ENCODE measurements around the gene SULT2B1. TPM values are rescaled to one million over a fixed set of nuclear protein-coding genes. Genes with fewer than 3 reads are reported as not detected.

Gene SULT2B1
- total and polyA plus RNA-seq, 7 donors: 0.06 to 0.23 TPM; not detected in 5

DNA sequence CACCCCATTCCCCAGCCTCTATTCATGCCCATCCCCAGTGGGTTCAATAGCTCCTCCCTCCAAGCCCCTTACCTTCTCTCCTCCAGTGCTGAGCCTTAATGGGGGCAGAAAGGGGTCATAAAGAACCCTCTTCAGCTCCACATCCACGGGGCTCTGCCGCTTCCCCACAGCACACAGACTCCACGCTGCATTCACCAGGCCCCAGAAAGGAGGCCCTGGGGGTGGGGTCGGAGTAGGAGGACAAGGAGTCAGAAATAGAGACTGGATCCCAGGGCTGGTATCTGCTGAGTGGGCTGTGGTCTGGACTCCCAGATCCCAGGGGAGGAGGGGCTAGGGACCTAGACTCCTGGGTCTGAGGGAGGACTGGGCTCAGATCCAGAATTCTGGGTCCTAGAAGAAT lies 92.4 kb downstream of the SULT2B1 start:
- no peaks in the 10 kb centered on the region for H3K9me3 ChIP-seq
- intact Hi-C loops (cut with DNase I): no loop called here
- no peaks in the 10 kb centered on the region for H3K27me3 ChIP-seq (ENCODE audit: insufficient read depth in 3 of 3, low read length in 2 of 3)
- no peaks in the 10 kb centered on the region for H3K36me3 ChIP-seq (ENCODE audit: insufficient read depth in 1 of 2, low read depth in 1 of 2)
- H3K4me1 ChIP-seq: peaks cover 18% of the 10 kb centered on the region
- ATAC-seq (no peak), DNase-seq (no peak)
- TF ChIP-seq, protein P1, sequence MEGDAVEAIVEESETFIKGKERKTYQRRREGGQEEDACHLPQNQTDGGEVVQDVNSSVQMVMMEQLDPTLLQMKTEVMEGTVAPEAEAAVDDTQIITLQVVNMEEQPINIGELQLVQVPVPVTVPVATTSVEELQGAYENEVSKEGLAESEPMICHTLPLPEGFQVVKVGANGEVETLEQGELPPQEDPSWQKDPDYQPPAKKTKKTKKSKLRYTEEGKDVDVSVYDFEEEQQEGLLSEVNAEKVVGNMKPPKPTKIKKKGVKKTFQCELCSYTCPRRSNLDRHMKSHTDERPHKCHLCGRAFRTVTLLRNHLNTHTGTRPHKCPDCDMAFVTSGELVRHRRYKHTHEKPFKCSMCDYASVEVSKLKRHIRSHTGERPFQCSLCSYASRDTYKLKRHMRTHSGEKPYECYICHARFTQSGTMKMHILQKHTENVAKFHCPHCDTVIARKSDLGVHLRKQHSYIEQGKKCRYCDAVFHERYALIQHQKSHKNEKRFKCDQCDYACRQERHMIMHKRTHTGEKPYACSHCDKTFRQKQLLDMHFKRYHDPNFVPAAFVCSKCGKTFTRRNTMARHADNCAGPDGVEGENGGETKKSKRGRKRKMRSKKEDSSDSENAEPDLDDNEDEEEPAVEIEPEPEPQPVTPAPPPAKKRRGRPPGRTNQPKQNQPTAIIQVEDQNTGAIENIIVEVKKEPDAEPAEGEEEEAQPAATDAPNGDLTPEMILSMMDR (IDR thresholded peaks at IDR 0.05): no peak
- WGBS, 3 donors: 73 to 83% (median 76%) methylated on average over 4 of the region's 4 CpGs
- H3K27ac ChIP-seq: no peak overlapping the region
- peak overlapping the region; percentile 71 for H3K4me3 ChIP-seq

DNA sequence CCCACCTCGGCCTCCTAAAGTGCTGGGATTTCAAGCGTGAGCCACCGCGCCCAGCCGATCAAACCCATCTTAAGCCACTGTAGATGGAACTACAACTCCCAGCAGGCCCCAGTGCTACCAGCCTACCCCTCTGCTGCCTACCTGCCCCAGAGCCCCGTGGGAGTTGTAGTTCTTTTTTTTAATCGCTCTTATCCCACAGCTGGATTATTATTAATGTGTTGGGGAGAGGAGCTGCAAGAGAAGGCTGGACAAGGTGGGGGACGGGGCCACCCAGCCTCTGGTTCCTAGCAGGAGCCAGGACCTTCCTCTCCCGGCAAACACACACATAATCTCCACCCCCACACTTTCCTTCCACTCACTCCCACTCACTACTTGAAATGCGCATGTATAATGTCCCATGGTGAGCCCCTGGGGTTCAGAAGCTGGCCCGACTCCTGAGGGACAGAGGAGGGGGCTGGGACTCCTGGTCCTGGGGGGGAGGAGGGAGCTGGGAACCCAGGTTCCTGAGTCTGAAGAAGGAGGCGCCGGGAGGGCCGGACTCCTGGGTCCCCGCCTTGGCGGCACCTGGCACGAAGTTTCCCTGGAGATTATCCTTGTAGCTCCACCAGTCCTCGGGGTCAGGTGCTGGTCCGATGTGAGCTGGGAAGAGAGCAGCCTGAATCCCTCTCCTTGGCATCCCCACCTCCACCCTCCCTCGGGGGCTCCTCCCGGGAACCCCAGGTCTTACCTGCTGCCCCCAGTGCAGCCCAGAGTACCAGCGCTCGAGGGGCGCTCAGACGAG lies 93.1 kb downstream of the SULT2B1 start:
- peak; percentile 73 to 85 (median 82) for ATAC-seq
- H3K27me3 ChIP-seq (ENCODE audit: insufficient read depth in 3 of 3, low read length in 2 of 3): no peaks in the 10 kb centered on the region
- peak overlapping the region; percentile 71 for H3K4me3 ChIP-seq
- WGBS, 3 donors: 4 to 7% (median 5%) methylated on average over 22 to 25 of the region's 25 CpGs
- H3K27ac ChIP-seq: peak overlapping the region; percentile 67
- no peaks in the 10 kb centered on the region for H3K9me3 ChIP-seq
- TF ChIP-seq, protein P1 (IDR thresholded peaks at IDR 0.05): no peak
- intact Hi-C loops (cut with DNase I): loop anchor here (5.0 kb wide), 3 partner anchors 97 to 197 kb away; partner anchors contain the start of genes HSD17B14 (in 1 of the 2) and RASIP1 (in 1 of the 2)
- H3K4me1 ChIP-seq: peaks cover 18% of the 10 kb centered on the region
- DNase-seq: peak; percentile 73 to 86
- H3K36me3 ChIP-seq (ENCODE audit: insufficient read depth in 1 of 2, low read depth in 1 of 2): no peaks in the 10 kb centered on the region

DNA sequence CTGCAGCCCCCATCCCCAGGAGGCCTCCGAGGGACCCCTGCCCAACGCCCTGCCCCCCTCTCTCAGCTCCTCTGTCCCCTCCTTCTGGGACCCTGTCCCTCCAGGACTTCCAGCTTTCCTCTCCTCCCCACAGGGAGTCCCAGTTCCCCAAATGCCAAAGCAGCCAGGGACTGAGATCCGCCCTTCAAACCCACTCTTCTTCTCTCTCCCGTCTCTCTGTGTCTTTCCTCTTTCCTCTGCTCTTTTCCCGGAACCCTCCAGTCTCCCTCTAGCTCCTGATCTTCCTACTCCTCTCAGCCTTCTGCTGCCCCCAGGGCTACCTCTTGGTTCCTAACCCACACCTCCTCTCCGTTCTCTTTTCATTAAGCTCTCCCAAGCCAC lies 93.6 kb downstream of the SULT2B1 start:
- intact Hi-C loops (cut with DNase I): loop anchor here (5.0 kb wide), 3 partner anchors 97 to 197 kb away; partner anchors contain the start of genes HSD17B14 (in 1 of the 2) and RASIP1 (in 1 of the 2)
- Histone ChIP-seq H3K4me3 (peak overlapping the region; percentile 71), H3K27ac (peak overlapping the region; percentile 67), H3K4me1 (peaks cover 18% of the 10 kb centered on the region), H3K27me3 (ENCODE audit: insufficient read depth in 3 of 3, low read length in 2 of 3) (no peaks in the 10 kb centered on the region), H3K9me3 (no peaks in the 10 kb centered on the region), H3K36me3 (ENCODE audit: insufficient read depth in 1 of 2, low read depth in 1 of 2) (no peaks in the 10 kb centered on the region)
- WGBS, 3 donors: 0 to 3% (median 0%) methylated on average over 5 to 6 of the region's 6 CpGs
- no peak for DNase-seq
- ATAC-seq: peak; percentile 2 to 18 (median 4)
- TF ChIP-seq, protein P1 (IDR thresholded peaks at IDR 0.05): no peak

DNA sequence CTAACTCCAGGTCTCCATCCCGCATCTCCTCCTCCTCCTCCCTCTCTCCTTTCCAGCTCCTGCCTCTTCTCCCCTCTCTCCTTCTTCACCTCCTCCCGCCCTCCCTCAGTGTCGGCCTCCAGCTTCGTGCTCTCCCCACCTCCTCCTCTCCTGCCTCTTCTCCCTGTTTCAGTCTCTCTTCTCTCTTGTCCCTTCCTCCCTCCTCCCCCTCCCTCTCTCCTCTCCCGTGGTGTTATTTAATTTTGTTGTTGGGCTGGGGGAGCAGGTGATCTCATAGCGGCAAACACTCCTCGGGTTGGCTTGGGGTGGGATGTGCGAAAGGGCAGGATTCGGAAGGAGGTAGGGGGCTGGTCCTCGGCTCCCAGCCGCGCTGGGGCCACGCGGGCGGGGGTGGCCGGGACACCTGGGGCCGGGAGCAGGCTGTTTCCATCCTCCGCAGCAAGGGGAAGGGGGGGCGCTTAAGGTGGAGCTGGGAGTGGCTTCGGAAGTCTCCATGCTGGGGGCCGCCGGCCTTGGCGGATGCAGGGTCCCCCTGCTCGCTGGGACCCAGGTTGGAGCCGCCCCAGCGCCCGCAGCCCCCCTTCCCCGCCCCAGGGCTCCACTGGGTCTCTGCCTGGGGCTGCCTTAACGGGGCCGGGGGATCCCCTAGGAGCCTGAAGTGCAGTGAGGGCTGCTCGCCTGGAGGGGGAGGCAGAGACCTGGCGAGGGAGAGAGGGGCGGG lies 94.2 kb downstream of the SULT2B1 start, which contains the start of gene CA11:
TSS of gene CA11 (minus strand) at position 187 of the 721 bp plus-strand sequence. CDS start 555 bp downstream, outside the sequence.
- Histone ChIP-seq H3K27ac (peak within 1 kb of the TSS; percentile 67), H3K4me1 (peaks cover 18% of the 10 kb centered on the region), H3K4me3 (peak within 1 kb of the TSS; percentile 71), H3K9me3 (no peaks in the 10 kb centered on the region), H3K27me3 (ENCODE audit: insufficient read depth in 3 of 3, low read length in 2 of 3) (no peaks in the 10 kb centered on the region), H3K36me3 (ENCODE audit: insufficient read depth in 1 of 2, low read depth in 1 of 2) (no peaks in the 10 kb centered on the region)
- peak; percentile 91 to 93 (median 93) for ATAC-seq
- WGBS, 3 donors: 1% methylated on average over 20 to 33 of the region's 33 CpGs
- DNase-seq: peak; percentile 88 to 93
- intact Hi-C loops (cut with DNase I): loop anchor here (5.0 kb wide), 3 partner anchors 96 to 196 kb away; partner anchors contain the start of genes HSD17B14 (in 1 of the 2) and RASIP1 (in 1 of the 2)
- TF ChIP-seq, protein P1 (IDR thresholded peaks at IDR 0.05): peak; percentile 89
